ENCODE measurements around the gene BAIAP3. TPM values are rescaled to one million over a fixed set of nuclear protein-coding genes. Genes with fewer than 3 reads are reported as not detected.

BAIAP3 gene
- total RNA-seq, 4 donors from 2014 or later = 0.05 to 4.4 (median 2.5) TPM

- intact Hi-C loops (cut with DNase I; ENCODE audit: low total_unique reads) = loop anchor here (2.0 to 10.0 kb wide), 5 partner anchors 32 to 625 kb away; partner anchors contain the start of genes GNPTG, JMJD8, STUB1 and TSR3
- no peak for ATAC-seq
Observed at GRCh38 chr16:1309888-1310831, 23.3 kb upstream of the BAIAP3 start.

GRCh38 chr16:1310832-1311200 lies 22.6 kb upstream of the BAIAP3 start:
- Histone ChIP-seq H3K4me3 (peak overlapping the region; percentile 67 to 95 (median 76)), H3K4me1 (peaks cover 30 to 44% of the 10 kb centered on the region in 2 donors), H3K9me3 (no peaks in the 10 kb centered on the region), H3K27me3 (no peaks in the 10 kb centered on the region), H3K27ac (peak overlapping the region in 3 of 4 donors; percentile 77 to 99 (median 98)), H3K36me3 (peaks cover 0 to 21% of the 10 kb centered on the region in 2 donors)
- intact Hi-C loops (cut with DNase I; ENCODE audit: low total_unique reads) (no loop called here), in situ Hi-C loops (cut with MboI; ENCODE audit: low sequenced_read_pairs in 4 of 4) (no loop called here)
- no peak for DNase-seq
- TF ChIP-seq POLR2A (IDR thresholded peaks at IDR 0.05) = no peak
- ATAC-seq = no peak

More at GRCh38 chr16:1309888-1310831, 23.3 kb upstream of the BAIAP3 start:
- TF ChIP-seq CTCF (IDR thresholded peaks at IDR 0.05 in 4 of 5, conservative IDR thresholded peaks at IDR 0.05 in 1 of 5) = no peak
- TF ChIP-seq POLR2A (IDR thresholded peaks at IDR 0.05) = no peak
- H3K4me3 ChIP-seq = peak overlapping the region; percentile 67 to 95 (median 76)
- peak overlapping the region; percentile 77 to 99 (median 88) for H3K27ac ChIP-seq
- peak; percentile 41 to 43 for DNase-seq
- no peaks in the 10 kb centered on the region for H3K27me3 ChIP-seq
- in situ Hi-C loops (cut with MboI; ENCODE audit: low sequenced_read_pairs in 4 of 4) = no loop called here
- peaks cover 30 to 44% of the 10 kb centered on the region in 2 donors for H3K4me1 ChIP-seq
- H3K36me3 ChIP-seq = peaks cover 0 to 14% of the 10 kb centered on the region in 2 donors
- H3K9me3 ChIP-seq = no peaks in the 10 kb centered on the region

- Histone ChIP-seq H3K9me3 (no peaks in the 10 kb centered on the region), H3K4me3 (peak overlapping the region; percentile 67 to 95 (median 76)), H3K27me3 (no peaks in the 10 kb centered on the region), H3K36me3 (peaks cover 0 to 25% of the 10 kb centered on the region in 2 donors), H3K27ac (peak overlapping the region; percentile 51 to 99 (median 77)), H3K4me1 (peaks cover 30 to 44% of the 10 kb centered on the region in 2 donors)
- DNase-seq (no peak), ATAC-seq (no peak)
- intact Hi-C loops (cut with DNase I; ENCODE audit: low total_unique reads) (no loop called here), in situ Hi-C loops (cut with MboI; ENCODE audit: low sequenced_read_pairs in 4 of 4) (no loop called here)
- TF ChIP-seq CTCF (IDR thresholded peaks at IDR 0.05 in 4 of 5, conservative IDR thresholded peaks at IDR 0.05 in 1 of 5) = no peak
Observed at GRCh38 chr16:1311212-1311737, 22.2 kb upstream of the BAIAP3 start.

- no peak for ATAC-seq
- TF ChIP-seq POLR2A (IDR thresholded peaks at IDR 0.05) = no peak
- no peak for TF ChIP-seq CTCF (IDR thresholded peaks at IDR 0.05 in 4 of 5, conservative IDR thresholded peaks at IDR 0.05 in 1 of 5)
- Histone ChIP-seq H3K4me3 (peak overlapping the region; percentile 67 to 95 (median 76)), H3K9me3 (no peaks in the 10 kb centered on the region), H3K27ac (peak overlapping the region; percentile 51 to 99 (median 77)), H3K27me3 (no peaks in the 10 kb centered on the region), H3K4me1 (peaks cover 30 to 44% of the 10 kb centered on the region in 2 donors), H3K36me3 (peaks cover 0 to 31% of the 10 kb centered on the region in 2 donors)
- in situ Hi-C loops (cut with MboI; ENCODE audit: low sequenced_read_pairs in 4 of 4) (no loop called here), intact Hi-C loops (cut with DNase I; ENCODE audit: low total_unique reads) (no loop called here)
- no peak for DNase-seq
Observed at GRCh38 chr16:1311738-1312466, 21.5 kb upstream of the BAIAP3 start.
